SK-N-MC (cell line): Measurements from ENCODE around the gene ATP5ME.

Source experiments
- EZH2 ChIP-seq: fragments of 200-600 bp; sonication (generic); IDR thresholded peaks from one replicate; pipeline ENCODE4 v1.6.1; 2017; ENCODE audit warnings: antibody characterized with exemption
- POLR2AphosphoS5 ChIP-seq: IDR thresholded peaks from 2 replicates; pipeline ENCODE4 v1.6.1; 2012; ENCODE audit warnings: mild to moderate bottlenecking, low read depth, low read length, borderline replicate concordance

GRCh38 chr4:650461-650860 is 23.6 kb downstream of the ATP5ME start:
- no peak for TF ChIP-seq EZH2
- no peak for TF ChIP-seq POLR2AphosphoS5
